Nephron (organoid): ENCODE measurements around the gene DMBX1.

ENCODE experiments used
- H3K27ac Mint-ChIP-seq, 3 experiments: 2 replicates each; pipeline ENCODE4 v1.8.0; 2020; ENCODE audit warnings: mixed read lengths in 3 of 3, mild to moderate bottlenecking in 2 of 3, moderate library complexity in 1 of 3
- H3K27me3 Mint-ChIP-seq: 2 replicates; pipeline ENCODE4 v1.8.0; 2021; ENCODE audit warnings: low read depth, mild to moderate bottlenecking, moderate library complexity, mixed read lengths
- H3K36me3 Mint-ChIP-seq: 2 replicates; pipeline ENCODE4 v1.8.0; 2020; ENCODE audit warnings: low read depth, mixed read lengths
- H3K4me1 Mint-ChIP-seq: 2 replicates; pipeline ENCODE4 v1.8.0; 2020; ENCODE audit warnings: mixed read lengths
- H3K4me3 Mint-ChIP-seq, 3 experiments: 2 replicates each; pipeline ENCODE4 v1.8.0; 2020; ENCODE audit warnings: mild to moderate bottlenecking in 3 of 3, mixed read lengths in 3 of 3, moderate library complexity in 2 of 3
- H3K9me3 Mint-ChIP-seq: 2 replicates; pipeline ENCODE4 v1.8.0; 2020; ENCODE audit warnings: mixed read lengths
- CTCF ChIP-seq, 3 experiments: fragments of 200-600 bp; sonication (generic); IDR thresholded peaks; one replicate each; pipeline ENCODE4 v1.5.0; 2021; ENCODE audit warnings: antibody characterized with exemption in 3 of 3; ENCODE audit not compliant: unreplicated experiment in 3 of 3

The DMBX1 gene

DNA sequence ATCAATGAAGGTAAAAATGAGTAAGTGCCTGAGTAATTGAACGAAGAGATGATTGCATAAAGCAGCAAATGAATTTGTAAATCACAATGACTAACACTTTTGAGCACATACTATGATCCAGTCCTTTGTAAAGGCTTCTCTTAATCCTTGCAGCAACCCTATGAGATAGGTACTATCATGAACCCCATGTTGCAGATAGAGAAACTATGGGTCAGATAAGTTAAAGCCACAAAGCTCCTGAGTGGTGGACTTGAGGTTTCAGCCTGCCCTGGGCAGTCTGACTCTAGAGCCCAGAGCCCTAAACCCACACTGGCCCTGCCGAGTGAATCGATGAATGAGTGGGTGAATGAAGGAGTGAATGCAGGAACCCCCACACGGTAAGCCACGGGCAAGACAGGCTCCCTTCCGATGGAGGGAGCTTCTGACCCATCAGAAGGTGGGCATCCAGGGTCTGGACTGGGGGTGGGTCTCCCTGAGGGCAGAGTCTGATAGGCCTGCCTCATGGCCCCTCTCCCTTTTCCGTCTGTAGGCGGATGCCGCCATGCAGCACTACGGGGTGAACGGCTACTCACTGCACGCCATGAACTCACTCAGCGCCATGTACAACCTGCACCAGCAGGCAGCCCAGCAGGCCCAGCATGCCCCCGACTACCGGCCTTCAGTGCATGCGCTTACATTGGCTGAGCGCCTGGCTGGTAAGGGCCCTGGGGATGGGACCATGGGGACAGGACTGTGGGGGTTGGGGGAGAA lies 17.0 kb downstream of the DMBX1 start:
- Mint-ChIP-seq H3K4me3 (no peak overlapping the region), H3K36me3 (no peaks in the 10 kb centered on the region), H3K9me3 (peaks cover 2% of the 10 kb centered on the region), H3K27ac (no peak overlapping the region), H3K4me1 (no peaks in the 10 kb centered on the region), H3K27me3 (peaks cover 52% of the 10 kb centered on the region)
- TF ChIP-seq CTCF (IDR thresholded peaks at IDR 0.05; ENCODE audit: unreplicated experiment in 3 of 3), result no peak

GRCh38 chr1:46508757-46509156 lies 19.1 kb downstream of the DMBX1 start:
- no peak overlapping the region for H3K27ac Mint-ChIP-seq
- TF ChIP-seq CTCF (IDR thresholded peaks at IDR 0.05; ENCODE audit: unreplicated experiment in 3 of 3), result no peak
- no peaks in the 10 kb centered on the region for H3K4me1 Mint-ChIP-seq
- no peaks in the 10 kb centered on the region for H3K9me3 Mint-ChIP-seq
- no peaks in the 10 kb centered on the region for H3K36me3 Mint-ChIP-seq
- H3K27me3 Mint-ChIP-seq, result peaks cover 53% of the 10 kb centered on the region
- H3K4me3 Mint-ChIP-seq, result no peak overlapping the region

GRCh38 chr1:46510341-46510997 lies 20.8 kb downstream of the DMBX1 start:
- peaks cover 59% of the 10 kb centered on the region for H3K27me3 Mint-ChIP-seq
- H3K9me3 Mint-ChIP-seq, result no peaks in the 10 kb centered on the region
- no peaks in the 10 kb centered on the region for H3K36me3 Mint-ChIP-seq
- no peak for TF ChIP-seq CTCF (IDR thresholded peaks at IDR 0.05; ENCODE audit: unreplicated experiment in 3 of 3)
- H3K4me1 Mint-ChIP-seq, result no peaks in the 10 kb centered on the region
- no peak overlapping the region for H3K4me3 Mint-ChIP-seq
- H3K27ac Mint-ChIP-seq, result no peak overlapping the region

DNA sequence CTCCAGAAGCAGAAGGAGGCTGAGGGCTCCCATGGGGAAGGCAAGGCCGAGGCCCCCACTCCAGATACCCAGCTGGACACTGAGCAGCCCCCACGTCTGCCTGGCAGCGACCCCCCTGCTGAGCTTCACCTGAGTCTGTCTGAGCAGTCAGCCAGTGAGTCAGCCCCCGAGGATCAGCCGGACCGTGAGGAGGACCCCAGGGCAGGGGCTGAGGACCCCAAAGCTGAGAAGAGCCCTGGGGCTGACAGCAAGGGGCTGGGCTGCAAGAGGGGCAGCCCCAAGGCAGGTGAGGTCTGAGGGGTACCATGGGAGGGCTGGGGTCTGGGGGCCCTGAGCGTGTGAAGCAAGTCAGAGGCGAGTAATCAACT lies 21.3 kb downstream of the DMBX1 start:
- H3K9me3 Mint-ChIP-seq, result no peaks in the 10 kb centered on the region
- peaks cover 63% of the 10 kb centered on the region for H3K27me3 Mint-ChIP-seq
- no peak for TF ChIP-seq CTCF (IDR thresholded peaks at IDR 0.05; ENCODE audit: unreplicated experiment in 3 of 3)
- no peak overlapping the region for H3K27ac Mint-ChIP-seq
- no peaks in the 10 kb centered on the region for H3K36me3 Mint-ChIP-seq
- H3K4me1 Mint-ChIP-seq, result no peaks in the 10 kb centered on the region
- no peak overlapping the region for H3K4me3 Mint-ChIP-seq

GRCh38 chr1:46512135-46512791 lies 22.6 kb downstream of the DMBX1 start:
- H3K9me3 Mint-ChIP-seq, result no peaks in the 10 kb centered on the region
- no peaks in the 10 kb centered on the region for H3K36me3 Mint-ChIP-seq
- no peak overlapping the region for H3K4me3 Mint-ChIP-seq
- peaks cover 63% of the 10 kb centered on the region for H3K27me3 Mint-ChIP-seq
- H3K4me1 Mint-ChIP-seq, result peaks cover 5% of the 10 kb centered on the region
- H3K27ac Mint-ChIP-seq, result no peak overlapping the region
- no peak for TF ChIP-seq CTCF (IDR thresholded peaks at IDR 0.05; ENCODE audit: unreplicated experiment in 3 of 3)
